H9 (cell line): ENCODE data around the gene BRPF1. TPM values are rescaled to one million over a fixed set of nuclear protein-coding genes. Genes with fewer than 3 reads are reported as not detected.

Experiments
- DNase-seq: peaks from one replicate; pipeline ENCODE4 v3.0.0-alpha.2; 2017
- H2AFZ ChIP-seq: one replicate; pipeline ENCODE4 v1.6.1; 2013; ENCODE audit warnings: mild to moderate bottlenecking, low read length, control low read depth, moderate library complexity
- H2AK5ac ChIP-seq: 2 replicates; pipeline ENCODE4 v1.6.1; 2013; ENCODE audit warnings: low read length, control low read depth, mixed read lengths; ENCODE audit not compliant: insufficient read length
- H2BK120ac ChIP-seq: one replicate; pipeline ENCODE4 v1.6.1; 2013; ENCODE audit warnings: low read depth, mild to moderate bottlenecking, low read length, control low read depth, inconsistent platforms; ENCODE audit not compliant: poor library complexity, severe bottlenecking
- H2BK12ac ChIP-seq: 2 replicates; pipeline ENCODE4 v1.6.1; 2013; ENCODE audit warnings: low read length, control low read depth, mixed read lengths, low read depth; ENCODE audit not compliant: insufficient read length
- H2BK15ac ChIP-seq: 2 replicates; pipeline ENCODE4 v1.6.1; 2013; ENCODE audit warnings: low read depth, low read length, control low read depth
- H2BK20ac ChIP-seq: one replicate; pipeline ENCODE4 v1.6.1; 2013; ENCODE audit warnings: low read depth, mild to moderate bottlenecking, low read length, control low read depth, inconsistent platforms; ENCODE audit not compliant: poor library complexity, severe bottlenecking
- H2BK5ac ChIP-seq: 2 replicates; pipeline ENCODE4 v1.6.1; 2013; ENCODE audit warnings: low read length, control low read depth, mixed read lengths; ENCODE audit not compliant: insufficient read length
- H3K14ac ChIP-seq: 2 replicates; pipeline ENCODE4 v1.6.1; 2013; ENCODE audit warnings: low read length, control low read depth; ENCODE audit not compliant: insufficient read depth
- H3K18ac ChIP-seq: 2 replicates; pipeline ENCODE4 v1.6.1; 2013; ENCODE audit warnings: low read depth, mild to moderate bottlenecking, mixed read lengths, low read length, control low read depth; ENCODE audit not compliant: insufficient read length
- H3K23ac ChIP-seq: 2 replicates; pipeline ENCODE4 v1.6.1; 2013; ENCODE audit warnings: low read length, control low read depth, mixed read lengths, low read depth; ENCODE audit not compliant: insufficient read length
- H3K23me2 ChIP-seq: 2 replicates; pipeline ENCODE4 v1.6.1; 2013; ENCODE audit warnings: low read depth, mild to moderate bottlenecking, mixed read lengths, low read length, control low read depth; ENCODE audit not compliant: insufficient read length, poor library complexity, severe bottlenecking
- H3K27ac ChIP-seq: 2 replicates; pipeline ENCODE4 v1.5.1; 2013; ENCODE audit warnings: low read length, control low read depth, mixed read lengths, low read depth; ENCODE audit not compliant: insufficient read length
- H3K27me3 ChIP-seq: 2 replicates; pipeline ENCODE4 v1.6.1; 2013; ENCODE audit warnings: low read length, control low read depth, inconsistent platforms; ENCODE audit not compliant: insufficient read depth
- H3K4ac ChIP-seq: 2 replicates; pipeline ENCODE4 v1.6.1; 2013; ENCODE audit warnings: low read depth, mild to moderate bottlenecking, control low read depth, inconsistent platforms, low read length, moderate library complexity
- H3K4me1 ChIP-seq: 2 replicates; pipeline ENCODE4 v1.6.1; 2013; ENCODE audit warnings: low read length, control low read depth, inconsistent platforms; ENCODE audit not compliant: insufficient read depth
- H3K4me2 ChIP-seq: 2 replicates; pipeline ENCODE4 v1.6.1; 2013; ENCODE audit warnings: low read length, control low read depth, mixed read lengths; ENCODE audit not compliant: insufficient read length, insufficient read depth
- H3K56ac ChIP-seq: 2 replicates; pipeline ENCODE4 v1.6.1; 2013; ENCODE audit warnings: low read depth, mild to moderate bottlenecking, mixed read lengths, low read length, control low read depth; ENCODE audit not compliant: insufficient read length
- H3K79me1 ChIP-seq: 2 replicates; pipeline ENCODE4 v1.6.1; 2013; ENCODE audit warnings: low read depth, mild to moderate bottlenecking, moderate library complexity, low read length, control low read depth, inconsistent platforms; ENCODE audit not compliant: insufficient read depth, poor library complexity, severe bottlenecking
- H3K79me2 ChIP-seq: 2 replicates; pipeline ENCODE4 v1.6.1; 2013; ENCODE audit warnings: low read length, control low read depth, inconsistent platforms; ENCODE audit not compliant: insufficient read depth
- H3K9ac ChIP-seq: 2 replicates; pipeline ENCODE4 v1.6.1; 2013; ENCODE audit warnings: low read length, control low read depth, mixed read lengths; ENCODE audit not compliant: insufficient read length; ENCODE audit errors: extremely low read depth
- H3K9me3 ChIP-seq: one replicate; pipeline ENCODE4 v1.6.1; 2013; ENCODE audit warnings: low read depth, low read length, inconsistent platforms; ENCODE audit not compliant: control insufficient read depth
- H3T11ph ChIP-seq: one replicate; pipeline ENCODE4 v1.6.1; 2013; ENCODE audit warnings: mild to moderate bottlenecking, low read length, control low read depth, inconsistent platforms
- H4K20me1 ChIP-seq: one replicate; pipeline ENCODE4 v1.6.1; 2013; ENCODE audit not compliant: control insufficient read depth, insufficient read length, insufficient read depth
- H4K5ac ChIP-seq: 2 replicates; pipeline ENCODE4 v1.6.1; 2013; ENCODE audit warnings: low read depth, mild to moderate bottlenecking, mixed read lengths, low read length, control low read depth; ENCODE audit not compliant: insufficient read length
- H4K8ac ChIP-seq: replicated peaks from 2 replicates; pipeline ENCODE4 v1.6.1; 2013; ENCODE audit warnings: low read length, control low read depth, mixed read lengths, low read depth; ENCODE audit not compliant: insufficient read length
- H4K91ac ChIP-seq: 2 replicates; pipeline ENCODE4 v1.6.1; 2013; ENCODE audit warnings: low read depth, mild to moderate bottlenecking, moderate library complexity, mixed read lengths, low read length, control low read depth; ENCODE audit not compliant: insufficient read length
- H3K27ac Mint-ChIP-seq, 3 experiments: 2 replicates in 2 of 3; 3 replicates in 1 of 3; pipeline ENCODE4 v1.8.0; 2020 to 2021; ENCODE audit warnings: mixed read lengths in 3 of 3, mild to moderate bottlenecking in 1 of 3, moderate library complexity in 1 of 3
- H3K27me3 Mint-ChIP-seq: 2 replicates; pipeline ENCODE4 v1.8.0; 2021; ENCODE audit warnings: low read depth, mild to moderate bottlenecking, moderate library complexity, mixed read lengths
- H3K36me3 Mint-ChIP-seq, 3 experiments: 2 replicates in 2 of 3; 3 replicates in 1 of 3; pipeline ENCODE4 v1.8.0; 2020 to 2021; ENCODE audit warnings: low read depth in 3 of 3, mixed read lengths in 3 of 3; ENCODE audit not compliant: insufficient read depth in 1 of 3
- H3K4me1 Mint-ChIP-seq, 2 experiments: 2 replicates each; pipeline ENCODE4 v1.8.0; 2020; ENCODE audit warnings: mixed read lengths in 2 of 2
- H3K4me3 Mint-ChIP-seq, 2 experiments: 2 replicates in 1 of 2; 3 replicates in 1 of 2; pipeline ENCODE4 v1.8.0; 2020 to 2021; ENCODE audit warnings: mild to moderate bottlenecking in 2 of 2, mixed read lengths in 2 of 2, moderate library complexity in 1 of 2
- H3K9me3 Mint-ChIP-seq, 2 experiments: 2 replicates in 1 of 2; 3 replicates in 1 of 2; pipeline ENCODE4 v1.8.0; 2020; ENCODE audit warnings: mild to moderate bottlenecking in 2 of 2, mixed read lengths in 2 of 2, moderate library complexity in 1 of 2
- WGBS: extraction: QIAGEN DNeasy Blood & Tissue Kit; methylation state at CpG from one replicate; pipeline ENCODE4 v1.1.7; 2013; ENCODE audit warnings: missing lambda C conversion rate, low lambda C conversion rate, mixed read lengths; ENCODE audit not compliant: insufficient read length; ENCODE audit errors: extremely low coverage; 5-methylcytosine and 5-hydroxymethylcytosine counted together
- total RNA-seq: library from RNA; stranded (reverse); gene quantifications from 2 replicates; pipeline ENCODE4 v1.2.1, GENCODE V29; 2021
- TF ChIP-seq, protein P1 (sequence below): fragments of 200-600 bp; sonication (generic); conservative IDR thresholded peaks from 3 replicates; pipeline ENCODE4 v1.8.0; 2021; ENCODE audit warnings: antibody characterized with exemption, mild to moderate bottlenecking

BRPF1 gene
- total RNA-seq, 1 experiment from 2014 or later: 38.6 TPM

DNA sequence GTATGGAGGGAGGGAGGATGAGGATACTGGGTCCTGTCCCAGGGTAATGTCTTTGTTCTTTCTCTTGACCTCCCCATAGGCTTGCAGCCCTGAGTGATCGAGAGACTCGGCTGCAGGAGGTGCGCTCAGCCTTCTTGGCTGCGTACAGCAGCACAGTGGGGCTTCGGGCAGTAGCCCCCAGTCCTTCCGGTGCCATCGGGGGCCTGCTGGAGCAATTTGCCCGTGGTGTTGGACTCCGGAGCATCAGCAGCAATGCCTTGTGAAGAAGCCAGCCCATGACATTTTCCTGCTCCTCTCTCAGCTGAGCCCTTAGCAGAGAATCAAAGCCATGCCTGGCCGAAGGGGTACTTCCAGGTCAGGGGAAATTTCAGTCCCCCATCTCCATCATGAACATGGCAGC is 29.8 kb upstream of the BRPF1 start:
- Histone ChIP-seq H3K79me2 (no peaks in the 10 kb centered on the region), H3K9me3 (no peaks in the 10 kb centered on the region), H3K4me2 (no peak overlapping the region), H2AFZ (no peak overlapping the region), H2BK20ac (no peak overlapping the region), H3K27me3 (peaks cover 3% of the 10 kb centered on the region; the same call in 1 of the 2 replicates), H3K23me2 (peaks cover 11% of the 10 kb centered on the region), H3K27ac (no peak overlapping the region), H4K91ac (no peak overlapping the region), H3K4me1 (no peaks in the 10 kb centered on the region), H2BK120ac (no peak overlapping the region), H3K9ac (no peak overlapping the region), H3K18ac (no peak overlapping the region), H3T11ph (no peak overlapping the region), H2AK5ac (no peak overlapping the region), H3K23ac (no peak overlapping the region), H4K8ac (no peak overlapping the region), H3K4ac (no peak overlapping the region), H3K14ac (no peak overlapping the region), H4K20me1 (no peaks in the 10 kb centered on the region), H2BK5ac (no peak overlapping the region), H3K79me1 (no peaks in the 10 kb centered on the region), H4K5ac (no peak overlapping the region), H2BK15ac (no peak overlapping the region), H3K56ac (no peak overlapping the region), H2BK12ac (no peak overlapping the region)
- Mint-ChIP-seq H3K36me3 (peaks cover 0 to 20% (median 3%) of the 10 kb centered on the region in 3 experiments; a peak in 5 of 7 replicates), H3K4me1 (peaks cover 3 to 16% of the 10 kb centered on the region in 2 experiments; a peak in 3 of 4 replicates), H3K27ac (no peak overlapping the region), H3K4me3 (no peak overlapping the region; a peak in 1 of 5 replicates), H3K27me3 (peaks cover 21% of the 10 kb centered on the region), H3K9me3 (no peaks in the 10 kb centered on the region)
- DNase-seq: no peak
- TF ChIP-seq, protein P1, sequence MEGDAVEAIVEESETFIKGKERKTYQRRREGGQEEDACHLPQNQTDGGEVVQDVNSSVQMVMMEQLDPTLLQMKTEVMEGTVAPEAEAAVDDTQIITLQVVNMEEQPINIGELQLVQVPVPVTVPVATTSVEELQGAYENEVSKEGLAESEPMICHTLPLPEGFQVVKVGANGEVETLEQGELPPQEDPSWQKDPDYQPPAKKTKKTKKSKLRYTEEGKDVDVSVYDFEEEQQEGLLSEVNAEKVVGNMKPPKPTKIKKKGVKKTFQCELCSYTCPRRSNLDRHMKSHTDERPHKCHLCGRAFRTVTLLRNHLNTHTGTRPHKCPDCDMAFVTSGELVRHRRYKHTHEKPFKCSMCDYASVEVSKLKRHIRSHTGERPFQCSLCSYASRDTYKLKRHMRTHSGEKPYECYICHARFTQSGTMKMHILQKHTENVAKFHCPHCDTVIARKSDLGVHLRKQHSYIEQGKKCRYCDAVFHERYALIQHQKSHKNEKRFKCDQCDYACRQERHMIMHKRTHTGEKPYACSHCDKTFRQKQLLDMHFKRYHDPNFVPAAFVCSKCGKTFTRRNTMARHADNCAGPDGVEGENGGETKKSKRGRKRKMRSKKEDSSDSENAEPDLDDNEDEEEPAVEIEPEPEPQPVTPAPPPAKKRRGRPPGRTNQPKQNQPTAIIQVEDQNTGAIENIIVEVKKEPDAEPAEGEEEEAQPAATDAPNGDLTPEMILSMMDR: no peak
- WGBS: no CpG with 5 or more reads among the region's 10 CpGs
